Measurements from ENCODE around the gene GOLT1B. TPM values are rescaled to one million over a fixed set of nuclear protein-coding genes. Genes with fewer than 3 reads are reported as not detected.

Gene GOLT1B
- total RNA-seq = 54.5 and 72.9 TPM in 2 replicates

GRCh38 chr12:21501258-21502163 lies at the start of gene GOLT1B, which contains the start of gene RECQL:
TSS of gene GOLT1B (plus strand) at chr12:21501789. CDS start at chr12:21501924, 135 bp downstream.
TSS of gene RECQL (minus strand) at chr12:21501635. CDS start at chr12:21499570, 2,065 bp downstream.

GRCh38 chr12:21526053-21526452 lies 24.5 kb downstream of the GOLT1B start, which contains the start of gene SPX:
TSS of gene SPX (plus strand) at chr12:21526296. CDS start at chr12:21526473, 177 bp downstream.

Other genes starting within 250 kb of the GOLT1B start
- gene SLCO1A2, start 166.9 kb upstream of the GOLT1B start, total RNA-seq = not detected in 2 replicates
- 0.10 TPM in 1 of 2 replicates, not detected in the other for gene IAPP, start 128.9 kb upstream of the GOLT1B start, total RNA-seq
- 10.7 and 16.0 TPM in 2 replicates for gene PYROXD1, start 64.1 kb upstream of the GOLT1B start, total RNA-seq
- 66.1 and 80.0 TPM in 2 replicates for gene RECQL, start 154 bp upstream of the GOLT1B start, total RNA-seq
- gene SPX, start 24.5 kb downstream of the GOLT1B start, total RNA-seq = 1.2 and 2.0 TPM in 2 replicates
- gene GYS2, start 103.1 kb downstream of the GOLT1B start, total RNA-seq = 0.03 TPM in 1 of 2 replicates, not detected in the other
- gene LDHB, start 156.1 kb downstream of the GOLT1B start, total RNA-seq = 471 and 492 TPM in 2 replicates

Measured in smooth muscle cell of the pulmonary artery (primary cell).